ENCODE results near the gene PCP2. TPM values are rescaled to one million over a fixed set of nuclear protein-coding genes. Genes with fewer than 3 reads are reported as not detected.
A peak's percentile ranks its signal among the peaks of the same experiment; 100 is the strongest.

Gene PCP2
- total and polyA plus RNA-seq, 2 of the 8 experiments (the other 6 are each of a cell fraction or from before 2014, with no cell fraction given) = not detected

DNA sequence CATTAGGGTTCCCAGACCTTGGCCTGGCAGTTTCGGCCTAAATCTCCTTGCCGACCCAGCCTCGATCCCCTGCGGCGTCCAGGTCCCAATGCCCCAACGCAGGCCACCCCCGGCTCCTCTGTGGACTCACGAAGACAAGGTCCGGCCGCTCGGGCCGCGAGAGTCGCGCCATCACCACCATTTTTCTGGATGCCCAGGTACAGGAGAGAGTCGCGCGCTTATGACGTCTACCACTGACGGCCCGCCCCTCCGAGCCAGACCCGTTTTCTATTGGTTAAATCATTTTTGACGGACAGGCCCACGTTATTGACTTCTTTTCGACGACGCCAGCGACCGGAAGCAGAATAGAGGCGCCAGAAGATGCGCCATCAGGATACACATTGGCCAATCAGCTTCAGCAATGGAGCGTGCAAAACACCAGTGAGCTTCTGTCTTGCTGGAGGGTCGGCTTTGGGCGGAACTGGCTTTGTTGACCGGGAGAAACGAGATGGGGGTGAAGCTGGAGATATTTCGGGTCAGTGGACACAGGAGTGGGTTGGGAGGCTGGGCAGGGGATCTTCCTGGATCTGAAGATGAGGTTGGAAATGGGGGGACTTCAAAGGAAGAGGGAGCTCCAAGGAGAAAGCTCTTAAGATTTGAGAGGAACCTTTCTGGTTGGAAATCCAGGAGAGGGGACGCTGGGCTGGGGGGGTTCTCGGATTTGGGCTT lies 4.0 kb downstream of the PCP2 start, which contains the start of the genes PET100 and XAB2:
TSS of gene PET100 (plus strand) at position 447 of the 708 bp plus-strand sequence. CDS start at position 488, 41 bp downstream.
TSS of gene XAB2 (minus strand) at position 199 of the 708 bp plus-strand sequence. CDS start at position 181, 18 bp downstream.
- Histone ChIP-seq H3K27me3 (replicated peaks in 1 of 4; ENCODE audit: control insufficient read depth in 3 of 4, extremely low read depth in 1 of 4, insufficient read depth in 3 of 4, low read length in 3 of 4) (no peaks in the 10 kb centered on the region; a peak in 2 of 7 replicates), H4K91ac (replicated peaks; ENCODE audit: insufficient read length, low read length) (peak within 1 kb of the TSS; percentile 46), H2AFZ (ENCODE audit: low read length) (peak within 1 kb of the TSS; percentile 31; the same call in 1 of the 2 replicates), H3K18ac (ENCODE audit: extremely low read depth, low read length) (no peak within 1 kb of the TSS), H3K23me2 (ENCODE audit: low read depth, low read length) (peaks cover 14% of the 10 kb centered on the region), H2AK5ac (ENCODE audit: low read depth, low read length) (peak within 1 kb of the TSS; percentile 95), H4K8ac (ENCODE audit: extremely low read depth, insufficient read depth, low read length) (peak within 1 kb of the TSS; percentile 99; the same call in 1 of the 2 replicates), H3K4ac (replicated peaks; ENCODE audit: insufficient read length, low read depth, low read length) (peak within 1 kb of the TSS; percentile 10), H2BK15ac (ENCODE audit: low read length) (no peak within 1 kb of the TSS), H3K56ac (replicated peaks; ENCODE audit: insufficient read length, low read depth, low read length) (peak within 1 kb of the TSS; percentile 3), H3K4me1 (replicated peaks in 1 of 4; ENCODE audit: control insufficient read depth in 3 of 4, insufficient read depth in 4 of 4, low read length in 3 of 4) (peaks cover 0 to 10% (median 3%) of the 10 kb centered on the region in 4 experiments; a peak in 4 of 7 replicates), H3K79me2 (ENCODE audit: control insufficient read depth in 1 of 2, insufficient read depth in 2 of 2, low read length in 2 of 2) (peaks cover 10 to 46% of the 10 kb centered on the region in 2 experiments; a peak in 3 of 4 replicates), H3K79me1 (ENCODE audit: low read depth, low read length) (peaks cover 31% of the 10 kb centered on the region), H2BK12ac (ENCODE audit: low read depth, low read length) (no peak within 1 kb of the TSS), H2BK120ac (replicated peaks; ENCODE audit: low read depth, low read length) (no peak within 1 kb of the TSS), H3K4me3 (ENCODE audit: extremely low read depth in 1 of 4, insufficient read depth in 2 of 4, low read depth in 3 of 4, low read length in 4 of 4) (peak within 1 kb of the TSS; percentile 94 to 100 (median 99)), H3K23ac (ENCODE audit: insufficient read length) (no peak within 1 kb of the TSS), H2BK20ac (ENCODE audit: low read length) (no peak within 1 kb of the TSS), H2BK5ac (ENCODE audit: low read depth, low read length) (peak within 1 kb of the TSS; percentile 83), H3K36me3 (ENCODE audit: control insufficient read depth in 2 of 4, insufficient read depth in 4 of 4, low read length in 3 of 4) (peaks cover 0 to 11% (median 6%) of the 10 kb centered on the region in 4 experiments; a peak in 4 of 8 replicates), H3K9me3 (ENCODE audit: insufficient read depth in 2 of 2, low read depth in 1 of 2, low read length in 1 of 2) (no peaks in the 10 kb centered on the region), H3K27ac (ENCODE audit: low read depth, low read length) (peak within 1 kb of the TSS; percentile 88), H4K5ac (ENCODE audit: insufficient read length, low read depth, low read length) (no peak within 1 kb of the TSS), H3K14ac (ENCODE audit: insufficient read length) (no peak within 1 kb of the TSS), H3K4me2 (ENCODE audit: insufficient read depth in 1 of 2, low read depth in 2 of 2, low read length in 2 of 2) (peak within 1 kb of the TSS; percentile 93 to 96), H3K9ac (replicated peaks in 1 of 4; ENCODE audit: extremely low read depth in 1 of 4, low read depth in 3 of 4, low read length in 3 of 4) (peak within 1 kb of the TSS; percentile 92 to 99 (median 94)), H4K20me1 (replicated peaks in 1 of 2; ENCODE audit: control insufficient read depth in 1 of 2, insufficient read depth in 2 of 2, low read length in 2 of 2) (peaks cover 6 to 18% of the 10 kb centered on the region in 2 experiments)
- ChIA-PET CTCF (ENCODE audit: partially characterized antibody) (interaction anchor here (0.6 to 1.7 kb wide), 7 partner anchors 9 to 274 kb away, joined by 3 to 10 read pairs (median 4); partner anchors contain the start of gene MAP2K7), POLR2A (ENCODE audit: partially characterized antibody) (interaction anchor here (0.6 to 3.3 kb wide), 12 partner anchors 9 to 274 kb away, joined by 3 to 11 read pairs (median 5); no protein-coding TSS in a partner anchor)
- peak; percentile 95 to 96 for DNase-seq (ENCODE audit: low read depth in 1 of 2, low spot score in 2 of 2)
- FAIRE-seq = peak; percentile 89
- 0% methylated on average over 39 of the region's 40 CpGs; no CpG with 5 or more reads in 1 of the 2 experiments for WGBS, 2 experiments (ENCODE audit: extremely low coverage in 1 of 2, insufficient coverage in 1 of 2, insufficient read length in 1 of 2, insufficient replicate concordance in 2 of 2, low coverage in 1 of 2, low lambda C conversion rate in 2 of 2, missing lambda C conversion rate in 1 of 2)
- TF ChIP-seq HDAC6 (IDR thresholded peaks at IDR 0.05; ENCODE audit: low read depth, low read length) (no peak), JUN (IDR thresholded peaks at IDR 0.05; ENCODE audit: low read depth, low read length) (no peak), MAFK (IDR thresholded peaks at IDR 0.05; ENCODE audit: low read depth, low read length) (no peak), RXRA (IDR thresholded peaks at IDR 0.05; ENCODE audit: insufficient read depth, low read depth, low read length) (no peak), ATF3 (IDR thresholded peaks at IDR 0.05; ENCODE audit: insufficient read depth, low read depth, low read length) (peak; percentile 78), EGR1 (IDR thresholded peaks at IDR 0.05; ENCODE audit: borderline replicate concordance, low read depth, low read length) (no peak), BRCA1 (IDR thresholded peaks at IDR 0.05; ENCODE audit: low read depth, low read length) (no peak), PHF8 (conservative IDR thresholded peaks at IDR 0.05; ENCODE audit: low read depth, low read length) (peak; percentile 85), KDM5A (IDR thresholded peaks at IDR 0.05; ENCODE audit: low read length) (peak; percentile 99), ASH2L (IDR thresholded peaks at IDR 0.05; ENCODE audit: low read length) (no peak), BCL11A (IDR thresholded peaks at IDR 0.05; ENCODE audit: low read depth in 2 of 2, low read length in 2 of 2) (no peak), SIRT6 (IDR thresholded peaks at IDR 0.05; ENCODE audit: low read length) (no peak)
